ENCODE measurements around the gene NT5C2.

DNA sequence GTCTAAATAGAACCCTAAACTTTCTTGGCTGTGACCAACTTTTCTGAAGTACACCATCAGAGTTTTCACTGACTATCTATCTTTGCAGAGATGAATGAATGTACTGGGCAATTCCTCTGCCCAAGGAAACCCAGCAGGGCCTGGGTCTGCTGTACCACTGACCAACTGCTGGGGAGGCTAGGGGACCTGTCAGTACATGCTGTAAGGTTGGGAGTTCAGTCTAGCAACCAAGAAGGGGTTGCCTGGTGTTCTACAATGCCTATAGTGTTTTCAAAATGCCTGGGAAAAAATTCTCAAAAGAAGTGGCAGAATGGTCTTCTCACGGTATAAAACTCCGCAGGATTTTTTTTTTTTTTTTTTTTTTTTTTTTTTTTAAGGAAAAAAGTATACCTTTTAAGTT lies 106.3 kb downstream of the NT5C2 start:
- TF ChIP-seq, protein P1, sequence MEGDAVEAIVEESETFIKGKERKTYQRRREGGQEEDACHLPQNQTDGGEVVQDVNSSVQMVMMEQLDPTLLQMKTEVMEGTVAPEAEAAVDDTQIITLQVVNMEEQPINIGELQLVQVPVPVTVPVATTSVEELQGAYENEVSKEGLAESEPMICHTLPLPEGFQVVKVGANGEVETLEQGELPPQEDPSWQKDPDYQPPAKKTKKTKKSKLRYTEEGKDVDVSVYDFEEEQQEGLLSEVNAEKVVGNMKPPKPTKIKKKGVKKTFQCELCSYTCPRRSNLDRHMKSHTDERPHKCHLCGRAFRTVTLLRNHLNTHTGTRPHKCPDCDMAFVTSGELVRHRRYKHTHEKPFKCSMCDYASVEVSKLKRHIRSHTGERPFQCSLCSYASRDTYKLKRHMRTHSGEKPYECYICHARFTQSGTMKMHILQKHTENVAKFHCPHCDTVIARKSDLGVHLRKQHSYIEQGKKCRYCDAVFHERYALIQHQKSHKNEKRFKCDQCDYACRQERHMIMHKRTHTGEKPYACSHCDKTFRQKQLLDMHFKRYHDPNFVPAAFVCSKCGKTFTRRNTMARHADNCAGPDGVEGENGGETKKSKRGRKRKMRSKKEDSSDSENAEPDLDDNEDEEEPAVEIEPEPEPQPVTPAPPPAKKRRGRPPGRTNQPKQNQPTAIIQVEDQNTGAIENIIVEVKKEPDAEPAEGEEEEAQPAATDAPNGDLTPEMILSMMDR (IDR thresholded peaks at IDR 0.05), result no peak
- TF ChIP-seq SP1 (CRISPR knock-in tag; conservative IDR thresholded peaks at IDR 0.05), result no peak
